HEK293 (cell line): Measurements from ENCODE around the gene USP9Y.

Source experiments
- CTCF ChIA-PET: fragments of 350-600 bp; formaldehyde crosslinking; extraction: SDS; loops from one replicate; lab custom pipeline; 2021; ENCODE audit warnings: antibody characterized with exemption; lab: Yijun Ruan, JAX
- POLR2A ChIA-PET: fragments of 300-600 bp; formaldehyde crosslinking; extraction: SDS; loops from one replicate; lab custom pipeline; 2020; ENCODE audit warnings: antibody characterized with exemption, inconsistent platforms; lab: Yijun Ruan, JAX
- H3K27ac ChIP-seq: fragments of 200-500 bp; sonication (Bioruptor generic); 2 replicates; pipeline ENCODE4 v1.5.1; 2014; ENCODE audit warnings: low read depth, low read length, control low read depth, inconsistent platforms; ENCODE audit errors: extremely low read depth
- H3K36me3 ChIP-seq, 2 experiments: fragments of 200-500 bp in 1 of 2; sonication (Bioruptor generic) in 1 of 2; 1 replicate in 1 of 2; 2 replicates in 1 of 2; pipeline ENCODE4 v1.5.1; 2014 to 2017; ENCODE audit warnings: inconsistent platforms in 2 of 2, low read length in 2 of 2; ENCODE audit not compliant: control insufficient read depth in 2 of 2, insufficient read depth in 1 of 2
- H3K4me1 ChIP-seq: fragments of 200-500 bp; sonication (Bioruptor generic); 2 replicates; pipeline ENCODE4 v1.5.1; 2014; ENCODE audit warnings: mild to moderate bottlenecking, low read length, inconsistent platforms; ENCODE audit not compliant: control insufficient read depth, insufficient read depth
- H3K4me3 ChIP-seq: 2 replicates; pipeline ENCODE4 v1.5.1; 2011; ENCODE audit warnings: low read depth, mild to moderate bottlenecking, control low read depth, low read length, moderate library complexity
- H3K9me3 ChIP-seq: fragments of 200-500 bp; sonication (Bioruptor generic); 2 replicates; pipeline ENCODE4 v1.5.1; 2014; ENCODE audit warnings: low read depth, low read length, inconsistent platforms; ENCODE audit not compliant: control insufficient read depth, insufficient read depth
- EGR2 ChIP-seq: fragments of 450-650 bp; formaldehyde crosslinking; IDR thresholded peaks from 2 replicates; pipeline ENCODE4 v1.5.1; 2016; ENCODE audit warnings: low read depth, missing biosample characterization, missing genetic modification characterization
- GLI2 ChIP-seq: fragments of 450-650 bp; formaldehyde crosslinking; IDR thresholded peaks from 2 replicates; pipeline ENCODE4; 2017; ENCODE audit warnings: missing biosample characterization, missing genetic modification characterization, low read depth, borderline replicate concordance
- OSR2 ChIP-seq: fragments of 450-650 bp; formaldehyde crosslinking; IDR thresholded peaks from 2 replicates; pipeline ENCODE4 v1.5.1; 2016; ENCODE audit warnings: missing biosample characterization, missing genetic modification characterization
- PBX3 ChIP-seq: sonication (generic); formaldehyde crosslinking; IDR thresholded peaks from 2 replicates; pipeline ENCODE4 v1.8.1; 2022; ENCODE audit warnings: mild to moderate bottlenecking, moderate library complexity, missing genetic modification reagents
- SCRT1 ChIP-seq: fragments of 450-650 bp; formaldehyde crosslinking; IDR thresholded peaks from 2 replicates; pipeline ENCODE4 v1.5.1; 2016; ENCODE audit warnings: missing biosample characterization, missing genetic modification characterization, borderline replicate concordance
- TSHZ1 ChIP-seq: fragments of 450-650 bp; formaldehyde crosslinking; IDR thresholded peaks from 2 replicates; pipeline ENCODE4 v1.5.1; 2016; ENCODE audit warnings: missing biosample characterization, missing genetic modification characterization, borderline replicate concordance
- ZBTB48 ChIP-seq: fragments of 450-650 bp; formaldehyde crosslinking; IDR thresholded peaks from 2 replicates; pipeline ENCODE4 v1.5.1; 2016; ENCODE audit warnings: missing biosample characterization, missing genetic modification characterization
- ZBTB49 ChIP-seq: fragments of 450-650 bp; formaldehyde crosslinking; IDR thresholded peaks from 2 replicates; pipeline ENCODE4 v1.5.1; 2016; ENCODE audit warnings: missing biosample characterization, missing genetic modification characterization, low read depth
- ZEB2 ChIP-seq: fragments of 450-650 bp; formaldehyde crosslinking; IDR thresholded peaks from 2 replicates; pipeline ENCODE4 v1.5.1; 2016; ENCODE audit warnings: missing biosample characterization, missing genetic modification characterization
- ZNF221 ChIP-seq: fragments of 450-650 bp; formaldehyde crosslinking; IDR thresholded peaks from 2 replicates; pipeline ENCODE4 v1.5.1; 2017; ENCODE audit warnings: missing biosample characterization, missing genetic modification characterization, borderline replicate concordance
- ZNF23 ChIP-seq: fragments of 450-650 bp; formaldehyde crosslinking; IDR thresholded peaks from 2 replicates; pipeline ENCODE4 v1.5.1; 2016; ENCODE audit warnings: missing biosample characterization, missing genetic modification characterization, borderline replicate concordance
- ZNF24 ChIP-seq: fragments of 450-650 bp; formaldehyde crosslinking; IDR thresholded peaks from 2 replicates; pipeline ENCODE4 v1.5.1; 2016; ENCODE audit warnings: missing biosample characterization, missing genetic modification characterization
- ZNF26 ChIP-seq: fragments of 450-650 bp; formaldehyde crosslinking; IDR thresholded peaks from 2 replicates; pipeline ENCODE4 v1.5.1; 2016; ENCODE audit warnings: missing biosample characterization, missing genetic modification characterization
- ZNF37A ChIP-seq: fragments of 450-650 bp; IDR thresholded peaks from 2 replicates; pipeline ENCODE4 v1.5.1; 2018; ENCODE audit warnings: missing biosample characterization, missing genetic modification characterization
- ZNF544 ChIP-seq: fragments of 450-650 bp; formaldehyde crosslinking; IDR thresholded peaks from 2 replicates; pipeline ENCODE4 v1.5.0; 2017; ENCODE audit warnings: missing biosample characterization, missing genetic modification characterization
- ZNF558 ChIP-seq: fragments of 450-650 bp; formaldehyde crosslinking; IDR thresholded peaks from 2 replicates; pipeline ENCODE4 v1.5.1; 2016; ENCODE audit warnings: missing biosample characterization, missing genetic modification characterization
- ZNF596 ChIP-seq: fragments of 450-650 bp; IDR thresholded peaks from 2 replicates; pipeline ENCODE4 v1.5.0; 2018; ENCODE audit warnings: missing biosample characterization, mild to moderate bottlenecking, missing genetic modification characterization, moderate library complexity
- ZNF623 ChIP-seq: fragments of 450-650 bp; formaldehyde crosslinking; IDR thresholded peaks from 2 replicates; pipeline ENCODE4 v1.5.1; 2016; ENCODE audit warnings: missing biosample characterization, missing genetic modification characterization
- ZNF639 ChIP-seq: fragments of 450-650 bp; formaldehyde crosslinking; IDR thresholded peaks from 2 replicates; pipeline ENCODE4 v1.5.1; 2016; ENCODE audit warnings: missing biosample characterization, missing genetic modification characterization
- ZNF645 ChIP-seq: fragments of 450-650 bp; formaldehyde crosslinking; IDR thresholded peaks from 2 replicates; pipeline ENCODE4; 2016; ENCODE audit warnings: missing biosample characterization, missing genetic modification characterization
- ZNF704 ChIP-seq: fragments of 450-650 bp; formaldehyde crosslinking; IDR thresholded peaks from 2 replicates; pipeline ENCODE4 v1.5.1; 2016; ENCODE audit warnings: missing biosample characterization, missing genetic modification characterization
- ZNF76 ChIP-seq: fragments of 450-650 bp; formaldehyde crosslinking; IDR thresholded peaks from 2 replicates; pipeline ENCODE4; 2016; ENCODE audit warnings: low read depth, missing biosample characterization, missing genetic modification characterization, borderline replicate concordance
- ZSCAN23 ChIP-seq: fragments of 450-650 bp; formaldehyde crosslinking; IDR thresholded peaks from 2 replicates; pipeline ENCODE4 v1.5.1; 2016; ENCODE audit warnings: missing biosample characterization, missing genetic modification characterization

Gene USP9Y

GRCh38 chrY:12700087-12700486, 944 bp upstream of the USP9Y start:
- Histone ChIP-seq H3K9me3 (no peaks in the 10 kb centered on the region), H3K36me3 (no peaks in the 10 kb centered on the region), H3K4me1 (no peaks in the 10 kb centered on the region), H3K27ac (no peak overlapping the region), H3K4me3 (no peak overlapping the region)
- CTCF ChIA-PET: no interaction called here
- no peak for TF ChIP-seq PBX3 (CRISPR knock-in tag)
- no peak for TF ChIP-seq ZNF544 (tag by site-specific recombination)
- TF ChIP-seq ZNF596 (tag by site-specific recombination): no peak
- TF ChIP-seq ZBTB49 (tag by site-specific recombination): no peak
- no peak for TF ChIP-seq ZNF623 (tag by site-specific recombination)
- no peak for TF ChIP-seq ZNF76 (tag by site-specific recombination)
- TF ChIP-seq ZNF639 (tag by site-specific recombination): no peak
- no peak for TF ChIP-seq ZNF221
- TF ChIP-seq ZNF645 (tag by site-specific recombination): no peak
- no peak for TF ChIP-seq ZNF558 (tag by site-specific recombination)
- no peak for TF ChIP-seq ZNF26 (tag by site-specific recombination)
- no peak for TF ChIP-seq ZSCAN23 (tag by site-specific recombination)
- TF ChIP-seq OSR2 (tag by site-specific recombination): no peak
- TF ChIP-seq TSHZ1 (tag by site-specific recombination): no peak
- POLR2A ChIA-PET: no interaction called here

GRCh38 chrY:12702174-12702573, 1.1 kb downstream of the USP9Y start:
- Histone ChIP-seq H3K4me3 (no peak overlapping the region), H3K36me3 (no peaks in the 10 kb centered on the region), H3K4me1 (no peaks in the 10 kb centered on the region), H3K9me3 (no peaks in the 10 kb centered on the region), H3K27ac (no peak overlapping the region)
- CTCF ChIA-PET: no interaction called here
- POLR2A ChIA-PET: no interaction called here
- TF ChIP-seq SCRT1 (no peak), ZNF704 (tag by site-specific recombination) (no peak), EGR2 (no peak), ZNF23 (no peak), ZNF37A (tag by site-specific recombination) (no peak), ZEB2 (no peak), ZNF221 (no peak), ZNF76 (tag by site-specific recombination) (no peak), ZBTB48 (no peak), GLI2 (tag by site-specific recombination) (no peak), ZNF24 (no peak)
